ENCODE data around the gene PRKRA.
"Not testable (repeated sequence)": the region's sequence is repeated elsewhere in the genome, so short reads cannot be mapped to it uniquely, and the experiment has no call there.

GRCh38 chr2:178423746-178424145 is 27.2 kb downstream of the PRKRA start:
- not testable (repeated sequence) for TF ChIP-seq CTCF (conservative IDR thresholded peaks at IDR 0.05); ZFX (IDR thresholded peaks at IDR 0.05)
